Measurements from ENCODE around the gene PPIP5K2. TPM values are rescaled to one million over a fixed set of nuclear protein-coding genes. Genes with fewer than 3 reads are reported as not detected.
"Not testable (repeated sequence)": the region's sequence is repeated elsewhere in the genome, so short reads cannot be mapped to it uniquely, and the experiment has no call there.

The PPIP5K2 gene
- total and polyA plus RNA-seq, 2 donors from 2014 or later = 17.1 to 56.4 TPM

DNA sequence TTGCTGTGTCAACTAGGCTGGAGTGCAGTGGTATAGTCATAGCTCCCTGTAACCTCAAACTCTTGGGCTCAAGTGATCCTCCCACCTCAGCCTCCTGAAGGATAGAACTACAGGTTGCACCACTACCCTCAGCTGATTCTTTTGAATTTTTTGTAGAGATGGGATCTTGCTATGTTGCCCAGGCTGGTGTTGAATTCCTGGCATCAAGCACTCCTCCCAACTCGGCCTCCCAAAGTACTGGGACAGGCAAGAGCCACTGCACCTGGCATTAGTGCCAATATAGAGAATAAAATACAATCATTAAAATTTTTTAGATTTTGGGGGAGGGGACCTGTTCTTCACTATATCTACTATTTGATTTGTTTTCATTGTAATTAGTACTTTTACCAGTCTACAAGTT, 15.4 kb downstream of the PPIP5K2 start:
- Histone ChIP-seq H3K27ac (ENCODE audit: low read depth in 2 of 2, low read length in 2 of 2) (no peak overlapping the region), H3K27me3 (ENCODE audit: control insufficient read depth, insufficient read depth, low read length) (no peaks in the 10 kb centered on the region), H3K9ac (ENCODE audit: low read length in 3 of 3) (no peak overlapping the region), H3K4me3 (ENCODE audit: low read length in 3 of 3) (no peak overlapping the region), H3K9me3 (ENCODE audit: control insufficient read depth in 2 of 3, insufficient read depth in 1 of 3, low read length in 3 of 3) (no peaks in the 10 kb centered on the region), H3K36me3 (ENCODE audit: control insufficient read depth in 2 of 3, insufficient read depth in 3 of 3, low read length in 3 of 3) (peaks cover 0 to 2% (median 0%) of the 10 kb centered on the region in 3 donors), H3K4me1 (ENCODE audit: control insufficient read depth in 2 of 3, insufficient read depth in 2 of 3, low read depth in 1 of 3, low read length in 3 of 3) (no peaks in the 10 kb centered on the region)
- DNase-seq = no peak
- TF ChIP-seq, protein P1, sequence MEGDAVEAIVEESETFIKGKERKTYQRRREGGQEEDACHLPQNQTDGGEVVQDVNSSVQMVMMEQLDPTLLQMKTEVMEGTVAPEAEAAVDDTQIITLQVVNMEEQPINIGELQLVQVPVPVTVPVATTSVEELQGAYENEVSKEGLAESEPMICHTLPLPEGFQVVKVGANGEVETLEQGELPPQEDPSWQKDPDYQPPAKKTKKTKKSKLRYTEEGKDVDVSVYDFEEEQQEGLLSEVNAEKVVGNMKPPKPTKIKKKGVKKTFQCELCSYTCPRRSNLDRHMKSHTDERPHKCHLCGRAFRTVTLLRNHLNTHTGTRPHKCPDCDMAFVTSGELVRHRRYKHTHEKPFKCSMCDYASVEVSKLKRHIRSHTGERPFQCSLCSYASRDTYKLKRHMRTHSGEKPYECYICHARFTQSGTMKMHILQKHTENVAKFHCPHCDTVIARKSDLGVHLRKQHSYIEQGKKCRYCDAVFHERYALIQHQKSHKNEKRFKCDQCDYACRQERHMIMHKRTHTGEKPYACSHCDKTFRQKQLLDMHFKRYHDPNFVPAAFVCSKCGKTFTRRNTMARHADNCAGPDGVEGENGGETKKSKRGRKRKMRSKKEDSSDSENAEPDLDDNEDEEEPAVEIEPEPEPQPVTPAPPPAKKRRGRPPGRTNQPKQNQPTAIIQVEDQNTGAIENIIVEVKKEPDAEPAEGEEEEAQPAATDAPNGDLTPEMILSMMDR (IDR thresholded peaks at IDR 0.05; ENCODE audit: borderline replicate concordance, extremely low read depth, insufficient read depth) = no peak
- no peak for FAIRE-seq
- intact Hi-C loops (cut with DNase I) = no loop called here

DNA sequence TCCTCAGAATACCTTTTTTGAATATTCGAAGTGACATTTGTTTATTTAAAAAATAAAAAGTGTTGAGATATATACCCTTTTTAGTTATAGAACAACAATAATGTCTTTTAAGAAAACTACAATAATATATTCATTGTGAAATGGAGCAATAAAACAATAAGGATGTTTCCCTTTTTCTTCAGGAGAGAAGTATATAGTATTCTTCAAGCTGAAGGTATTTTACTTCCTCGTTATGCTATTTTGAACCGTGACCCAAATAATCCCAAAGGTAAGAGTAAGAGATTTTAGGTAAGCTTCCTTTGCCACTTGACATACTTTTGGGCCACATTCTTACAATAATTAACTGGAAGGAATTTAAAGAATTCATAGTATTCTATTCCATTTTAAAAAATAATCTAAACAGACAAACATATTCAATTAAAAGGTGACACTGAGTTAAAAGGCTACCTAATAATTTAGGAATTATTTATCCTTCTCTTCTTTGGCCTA, 18.1 kb downstream of the PPIP5K2 start:
- no peak overlapping the region for H3K9ac ChIP-seq (ENCODE audit: low read length in 3 of 3)
- TF ChIP-seq, protein P1 (IDR thresholded peaks at IDR 0.05; ENCODE audit: borderline replicate concordance, extremely low read depth, insufficient read depth) = no peak
- H3K9me3 ChIP-seq (ENCODE audit: control insufficient read depth in 2 of 3, insufficient read depth in 1 of 3, low read length in 3 of 3) = no peaks in the 10 kb centered on the region
- DNase-seq = no peak
- H3K4me1 ChIP-seq (ENCODE audit: control insufficient read depth in 2 of 3, insufficient read depth in 2 of 3, low read depth in 1 of 3, low read length in 3 of 3) = no peaks in the 10 kb centered on the region
- no peaks in the 10 kb centered on the region for H3K27me3 ChIP-seq (ENCODE audit: control insufficient read depth, insufficient read depth, low read length)
- FAIRE-seq = peak; percentile 70
- no peak overlapping the region for H3K27ac ChIP-seq (ENCODE audit: low read depth in 2 of 2, low read length in 2 of 2)
- no peak overlapping the region for H3K4me3 ChIP-seq (ENCODE audit: low read length in 3 of 3)
- peaks cover 0 to 2% (median 0%) of the 10 kb centered on the region in 3 donors for H3K36me3 ChIP-seq (ENCODE audit: control insufficient read depth in 2 of 3, insufficient read depth in 3 of 3, low read length in 3 of 3)
- intact Hi-C loops (cut with DNase I) = no loop called here

DNA sequence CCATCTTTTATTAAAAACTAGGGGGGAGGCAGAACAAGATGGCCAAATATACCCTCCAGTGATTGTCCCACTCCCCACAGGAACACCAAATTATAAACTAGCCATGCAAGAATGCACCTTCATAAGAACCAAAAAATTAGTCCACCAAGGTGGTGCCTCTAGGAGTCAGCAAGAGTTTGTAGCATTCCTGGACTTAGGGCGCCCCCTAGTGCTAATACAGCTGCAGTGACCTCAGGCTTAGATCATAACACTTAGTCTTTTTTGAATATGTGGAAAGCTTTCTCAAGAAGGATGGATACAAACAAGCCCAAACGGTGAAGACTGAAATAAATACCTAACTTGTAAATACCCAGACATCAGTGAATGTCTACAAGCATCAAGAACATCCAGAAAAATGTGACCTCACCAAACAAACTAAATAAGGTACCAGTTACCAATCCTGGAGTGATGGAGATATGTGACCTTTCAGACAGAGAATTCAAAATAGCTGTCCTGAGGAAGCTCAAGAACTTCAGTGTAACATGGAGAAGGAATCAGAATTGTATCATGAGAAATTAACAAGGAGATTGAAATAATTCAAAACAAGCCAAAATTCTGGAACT, 19.3 kb downstream of the PPIP5K2 start:
- peak; percentile 67 to 85 (median 73) for DNase-seq
- Histone ChIP-seq H3K27me3 (ENCODE audit: control insufficient read depth, insufficient read depth, low read length) (no peaks in the 10 kb centered on the region), H3K4me3 (ENCODE audit: low read length in 3 of 3) (no peak overlapping the region), H3K4me1 (ENCODE audit: control insufficient read depth in 2 of 3, insufficient read depth in 2 of 3, low read depth in 1 of 3, low read length in 3 of 3) (no peaks in the 10 kb centered on the region), H3K9ac (ENCODE audit: low read length in 3 of 3) (no peak overlapping the region), H3K9me3 (ENCODE audit: control insufficient read depth in 2 of 3, insufficient read depth in 1 of 3, low read length in 3 of 3) (no peaks in the 10 kb centered on the region), H3K27ac (ENCODE audit: low read depth in 2 of 2, low read length in 2 of 2) (no peak overlapping the region), H3K36me3 (ENCODE audit: control insufficient read depth in 2 of 3, insufficient read depth in 3 of 3, low read length in 3 of 3) (peaks cover 0 to 2% (median 0%) of the 10 kb centered on the region in 3 donors)
- TF ChIP-seq, protein P1 (IDR thresholded peaks at IDR 0.05; ENCODE audit: borderline replicate concordance, extremely low read depth, insufficient read depth) = peak; percentile 96
- intact Hi-C loops (cut with DNase I) = no loop called here
- FAIRE-seq = peak; percentile 51

DNA sequence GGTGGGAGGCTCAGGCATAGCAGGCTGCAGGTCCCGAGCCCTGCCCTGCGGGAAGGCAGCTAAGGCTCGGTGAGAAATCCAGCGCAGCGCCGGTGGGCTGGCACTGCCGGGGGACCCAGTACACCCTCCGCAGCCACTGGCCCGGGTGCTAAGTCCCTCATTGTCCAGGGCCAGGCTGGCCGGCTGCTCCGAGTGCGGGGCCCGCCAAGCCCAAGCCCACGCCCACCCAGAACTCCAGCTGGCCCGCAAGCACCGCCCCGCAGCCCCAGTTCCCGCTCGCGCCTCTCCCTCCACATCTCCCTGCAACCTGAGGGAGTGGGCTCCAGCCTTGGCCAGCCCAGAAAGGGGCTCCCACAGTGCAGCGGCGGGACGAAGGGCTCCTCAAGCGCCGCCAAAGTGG, 22.0 kb downstream of the PPIP5K2 start:
- FAIRE-seq; H3K36me3 ChIP-seq (ENCODE audit: control insufficient read depth in 2 of 3, insufficient read depth in 3 of 3, low read length in 3 of 3); H3K27ac ChIP-seq (ENCODE audit: low read depth in 2 of 2, low read length in 2 of 2); H3K27me3 ChIP-seq (ENCODE audit: control insufficient read depth, insufficient read depth, low read length); intact Hi-C loops (cut with DNase I); H3K4me1 ChIP-seq (ENCODE audit: control insufficient read depth in 2 of 3, insufficient read depth in 2 of 3, low read depth in 1 of 3, low read length in 3 of 3); H3K9ac ChIP-seq (ENCODE audit: low read length in 3 of 3); H3K4me3 ChIP-seq (ENCODE audit: low read length in 3 of 3); H3K9me3 ChIP-seq (ENCODE audit: control insufficient read depth in 2 of 3, insufficient read depth in 1 of 3, low read length in 3 of 3): not testable (repeated sequence)
- peak in 1 of 5 donors; percentile 59 for DNase-seq

All from kidney (tissue), 14 donors.